SU-DHL-6 (cell line): ENCODE data around the gene ATOH8.

Source experiments
- H2AFZ ChIP-seq: fragments of 200-600 bp; sonication (generic); 2 replicates; pipeline ENCODE4 v1.6.1; 2014; ENCODE audit warnings: low read depth, mild to moderate bottlenecking, moderate library complexity, mixed read lengths, antibody characterized with exemption, low read length; ENCODE audit not compliant: severe bottlenecking
- H3F3A ChIP-seq: fragments of 200-600 bp; shearing (Covaris generic); 2 replicates; pipeline ENCODE4 v1.6.0; 2016; ENCODE audit warnings: antibody characterized with exemption, mild to moderate bottlenecking; ENCODE audit not compliant: insufficient read depth
- H3K27ac ChIP-seq: fragments of 200-600 bp; sonication (generic); 2 replicates; pipeline ENCODE4 v1.5.1; 2016; ENCODE audit warnings: low read depth, mild to moderate bottlenecking, low read length, moderate library complexity, mixed read lengths
- H3K27me3 ChIP-seq: fragments of 200-600 bp; sonication (generic), shearing (Covaris generic); 2 replicates; pipeline ENCODE4 v1.6.0; 2014; ENCODE audit warnings: mild to moderate bottlenecking, low read length
- H3K36me3 ChIP-seq: fragments of 200-600 bp; sonication (generic); 2 replicates; pipeline ENCODE4 v1.6.1; 2014; ENCODE audit warnings: mild to moderate bottlenecking, low read length, mixed read lengths
- H3K4me2 ChIP-seq: fragments of 300-600, 200-600 bp; shearing (Covaris generic), sonication (generic); 2 replicates; pipeline ENCODE4 v1.6.0; 2014; ENCODE audit warnings: low read length, low read depth, mild to moderate bottlenecking; ENCODE audit not compliant: poor library complexity, severe bottlenecking
- H3K4me3 ChIP-seq: fragments of 200-600 bp; sonication (generic); 2 replicates; pipeline ENCODE4 v1.5.1; 2014; ENCODE audit warnings: antibody characterized with exemption, low read length, mild to moderate bottlenecking, mixed read lengths; ENCODE audit not compliant: insufficient read depth, poor library complexity, severe bottlenecking
- H3K79me2 ChIP-seq: fragments of 200-600 bp; sonication (generic); 2 replicates; pipeline ENCODE4 v1.6.1; 2014; ENCODE audit warnings: mild to moderate bottlenecking, low read length, moderate library complexity; ENCODE audit not compliant: insufficient read depth
- H3K9ac ChIP-seq: fragments of 200-600 bp; sonication (generic); 2 replicates; pipeline ENCODE4 v1.7.0; 2014; ENCODE audit warnings: mild to moderate bottlenecking, low read length
- H3K9me2 ChIP-seq: fragments of 200-600 bp; sonication (generic); replicated peaks from 2 replicates; pipeline ENCODE4 v1.6.1; 2014; ENCODE audit warnings: low read length; ENCODE audit not compliant: insufficient read depth
- H3K9me3 ChIP-seq: fragments of 200-600 bp; sonication (generic); 2 replicates; pipeline ENCODE4 v1.6.1; 2014; ENCODE audit warnings: low read length, mixed read lengths; ENCODE audit not compliant: insufficient read depth
- H4K20me1 ChIP-seq: fragments of 200-600 bp; sonication (generic); 2 replicates; pipeline ENCODE4 v1.6.1; 2014; ENCODE audit warnings: low read depth, mild to moderate bottlenecking, antibody characterized with exemption, low read length, moderate library complexity, mixed read lengths
- EZH2phosphoT487 ChIP-seq: fragments of 200-600 bp; sonication (generic), shearing (Covaris generic); conservative IDR thresholded peaks from 2 replicates; pipeline ENCODE4 v1.6.1; 2018; ENCODE audit warnings: mild to moderate bottlenecking, antibody characterized with exemption, low read length, moderate library complexity, mixed read lengths
- TF ChIP-seq, protein P1 (sequence below): fragments of 200-600 bp; sonication (generic); IDR thresholded peaks from one replicate; pipeline ENCODE4 v1.5.1; 2017; ENCODE audit warnings: antibody characterized with exemption, mild to moderate bottlenecking, low read length, moderate library complexity; ENCODE audit not compliant: insufficient read depth, poor library complexity, severe bottlenecking

ATOH8 gene

GRCh38 chr2:85750587-85751575, 2.9 kb upstream of the ATOH8 start:
- Histone ChIP-seq H3K36me3 (no peaks in the 10 kb centered on the region), H3K9ac (no peak overlapping the region), H3K27ac (no peak overlapping the region), H3K4me3 (no peak overlapping the region), H3F3A (no peaks in the 10 kb centered on the region), H3K9me3 (no peaks in the 10 kb centered on the region), H2AFZ (no peak overlapping the region), H3K79me2 (no peaks in the 10 kb centered on the region), H3K27me3 (no peaks in the 10 kb centered on the region), H3K9me2 (no peaks in the 10 kb centered on the region), H4K20me1 (no peaks in the 10 kb centered on the region), H3K4me2 (no peak overlapping the region)
- TF ChIP-seq, protein P1, sequence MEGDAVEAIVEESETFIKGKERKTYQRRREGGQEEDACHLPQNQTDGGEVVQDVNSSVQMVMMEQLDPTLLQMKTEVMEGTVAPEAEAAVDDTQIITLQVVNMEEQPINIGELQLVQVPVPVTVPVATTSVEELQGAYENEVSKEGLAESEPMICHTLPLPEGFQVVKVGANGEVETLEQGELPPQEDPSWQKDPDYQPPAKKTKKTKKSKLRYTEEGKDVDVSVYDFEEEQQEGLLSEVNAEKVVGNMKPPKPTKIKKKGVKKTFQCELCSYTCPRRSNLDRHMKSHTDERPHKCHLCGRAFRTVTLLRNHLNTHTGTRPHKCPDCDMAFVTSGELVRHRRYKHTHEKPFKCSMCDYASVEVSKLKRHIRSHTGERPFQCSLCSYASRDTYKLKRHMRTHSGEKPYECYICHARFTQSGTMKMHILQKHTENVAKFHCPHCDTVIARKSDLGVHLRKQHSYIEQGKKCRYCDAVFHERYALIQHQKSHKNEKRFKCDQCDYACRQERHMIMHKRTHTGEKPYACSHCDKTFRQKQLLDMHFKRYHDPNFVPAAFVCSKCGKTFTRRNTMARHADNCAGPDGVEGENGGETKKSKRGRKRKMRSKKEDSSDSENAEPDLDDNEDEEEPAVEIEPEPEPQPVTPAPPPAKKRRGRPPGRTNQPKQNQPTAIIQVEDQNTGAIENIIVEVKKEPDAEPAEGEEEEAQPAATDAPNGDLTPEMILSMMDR: peak; percentile 87
- TF ChIP-seq EZH2phosphoT487: no peak

DNA sequence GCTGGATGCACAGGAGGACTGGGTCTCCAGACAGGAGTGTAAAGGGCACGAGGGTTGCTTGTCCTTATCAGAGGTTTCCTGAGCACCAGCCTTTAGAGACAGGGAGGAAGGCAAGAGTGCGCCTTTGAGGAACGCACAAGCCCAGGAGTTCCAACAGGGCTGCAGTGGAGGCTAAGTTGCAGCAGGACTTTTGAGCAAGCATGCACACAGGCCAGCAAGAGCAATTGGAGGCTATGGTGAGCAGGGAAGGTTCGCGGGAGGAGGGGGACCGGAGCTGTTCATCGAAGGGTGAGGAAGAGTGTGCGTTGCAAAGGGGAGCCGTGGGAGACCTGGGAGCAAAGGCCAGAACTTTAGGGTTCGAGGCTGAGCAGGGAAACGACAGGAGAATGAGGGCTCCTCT, 2.2 kb upstream of the ATOH8 start:
- no peaks in the 10 kb centered on the region for H3K36me3 ChIP-seq
- H3K9me3 ChIP-seq: no peaks in the 10 kb centered on the region
- H3K27ac ChIP-seq: no peak overlapping the region
- no peaks in the 10 kb centered on the region for H4K20me1 ChIP-seq
- no peak overlapping the region for H3K9ac ChIP-seq
- H3K4me2 ChIP-seq: no peak overlapping the region
- no peak for TF ChIP-seq EZH2phosphoT487
- TF ChIP-seq, protein P1: no peak
- no peaks in the 10 kb centered on the region for H3K27me3 ChIP-seq
- no peaks in the 10 kb centered on the region for H3K9me2 ChIP-seq
- no peaks in the 10 kb centered on the region for H3F3A ChIP-seq
- no peaks in the 10 kb centered on the region for H3K79me2 ChIP-seq
- no peak overlapping the region for H2AFZ ChIP-seq
- no peak overlapping the region for H3K4me3 ChIP-seq

GRCh38 chr2:85753035-85753524, 711 bp upstream of the ATOH8 start:
- no peak overlapping the region for H3K9ac ChIP-seq
- H3K4me2 ChIP-seq: no peak overlapping the region
- H3F3A ChIP-seq: no peaks in the 10 kb centered on the region
- H3K9me3 ChIP-seq: no peaks in the 10 kb centered on the region
- no peaks in the 10 kb centered on the region for H3K27me3 ChIP-seq
- no peaks in the 10 kb centered on the region for H3K9me2 ChIP-seq
- no peaks in the 10 kb centered on the region for H4K20me1 ChIP-seq
- no peak overlapping the region for H3K27ac ChIP-seq
- H3K4me3 ChIP-seq: no peak overlapping the region
- H2AFZ ChIP-seq: no peak overlapping the region
- H3K79me2 ChIP-seq: no peaks in the 10 kb centered on the region
- H3K36me3 ChIP-seq: no peaks in the 10 kb centered on the region
- TF ChIP-seq, protein P1: no peak
- TF ChIP-seq EZH2phosphoT487: no peak
